Measurements from ENCODE around the gene OLFM3. TPM values are rescaled to one million over a fixed set of nuclear protein-coding genes. Genes with fewer than 3 reads are reported as not detected.

Gene OLFM3
- total RNA-seq, 1 experiment from 2014 or later, result not detected

DNA sequence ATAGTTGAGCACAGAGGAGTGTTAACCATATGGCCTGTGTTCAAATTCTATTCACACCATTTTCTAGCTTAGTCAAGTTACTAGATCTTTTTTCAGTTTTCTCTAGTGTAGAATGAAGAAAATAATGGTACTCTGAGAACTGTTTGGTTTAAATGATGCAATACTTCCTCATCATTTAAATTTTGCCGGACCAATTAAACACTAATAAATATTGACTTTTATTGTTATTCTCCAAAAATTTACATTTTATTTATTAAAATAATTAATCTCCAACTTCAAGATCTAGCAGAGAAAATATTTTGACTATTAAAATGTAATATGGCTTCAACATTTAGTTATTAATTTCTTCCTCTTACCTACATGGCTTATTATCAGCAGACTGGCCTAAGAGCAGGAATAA is 123.1 kb downstream of the OLFM3 start:
- no peaks in the 10 kb centered on the region for H3K9me2 ChIP-seq (ENCODE audit: insufficient read depth)
- intact Hi-C loops (cut with micrococcal nuclease), result no loop called here
- H3K79me2 ChIP-seq (ENCODE audit: insufficient read depth, low read length), result no peaks in the 10 kb centered on the region
- no peaks in the 10 kb centered on the region for H3K4me1 ChIP-seq (ENCODE audit: control insufficient read depth in 1 of 2, insufficient read depth in 2 of 2, low read length in 2 of 2)
- POLR2A ChIA-PET, result no interaction called here
- DNase-seq (ENCODE audit: low read depth, low spot score) (no peak), ATAC-seq (no peak)
- BruUV-seq (replicated peaks), result no TSS peak
- RAD21 ChIA-PET (ENCODE audit: low non-redundant PET in 1 of 2, low total read pairs in 2 of 2, uncharacterized antibody in 2 of 2, unreplicated experiment in 2 of 2), result no interaction called here
- H3K27ac ChIP-seq (ENCODE audit: low read depth, low read length), result no peak overlapping the region
- no peaks in the 10 kb centered on the region for H4K20me1 ChIP-seq (ENCODE audit: insufficient read depth)
- H3K9me3 ChIP-seq (ENCODE audit: control insufficient read depth in 1 of 2, insufficient read depth in 1 of 2, low read depth in 1 of 2, low read length in 2 of 2), result no peaks in the 10 kb centered on the region
- TF ChIP-seq EZH2phosphoT487 (IDR thresholded peaks at IDR 0.05; ENCODE audit: borderline replicate concordance) (no peak), SRF (IDR thresholded peaks at IDR 0.05; ENCODE audit: low read depth) (no peak), ELF1 (IDR thresholded peaks at IDR 0.05; ENCODE audit: borderline replicate concordance, low read depth) (no peak), EZH2 (IDR thresholded peaks at IDR 0.05) (no peak), CEBPB (IDR thresholded peaks at IDR 0.05; ENCODE audit: low read depth) (no peak), POLR2A (IDR thresholded peaks at IDR 0.05; ENCODE audit: borderline replicate concordance, extremely low read depth, insufficient read depth, insufficient read length) (no peak), EGR1 (IDR thresholded peaks at IDR 0.05; ENCODE audit: low read depth) (no peak), FOSL1 (IDR thresholded peaks at IDR 0.05; ENCODE audit: low read depth) (no peak), JUND (IDR thresholded peaks at IDR 0.05) (no peak), YY1 (IDR thresholded peaks at IDR 0.05; ENCODE audit: extremely low read depth, insufficient replicate concordance, low read depth, low read length) (no peak)
- TF ChIP-seq, protein P1, sequence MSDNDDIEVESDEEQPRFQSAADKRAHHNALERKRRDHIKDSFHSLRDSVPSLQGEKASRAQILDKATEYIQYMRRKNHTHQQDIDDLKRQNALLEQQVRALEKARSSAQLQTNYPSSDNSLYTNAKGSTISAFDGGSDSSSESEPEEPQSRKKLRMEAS (IDR thresholded peaks at IDR 0.05), result no peak
- TF ChIP-seq, protein P2, sequence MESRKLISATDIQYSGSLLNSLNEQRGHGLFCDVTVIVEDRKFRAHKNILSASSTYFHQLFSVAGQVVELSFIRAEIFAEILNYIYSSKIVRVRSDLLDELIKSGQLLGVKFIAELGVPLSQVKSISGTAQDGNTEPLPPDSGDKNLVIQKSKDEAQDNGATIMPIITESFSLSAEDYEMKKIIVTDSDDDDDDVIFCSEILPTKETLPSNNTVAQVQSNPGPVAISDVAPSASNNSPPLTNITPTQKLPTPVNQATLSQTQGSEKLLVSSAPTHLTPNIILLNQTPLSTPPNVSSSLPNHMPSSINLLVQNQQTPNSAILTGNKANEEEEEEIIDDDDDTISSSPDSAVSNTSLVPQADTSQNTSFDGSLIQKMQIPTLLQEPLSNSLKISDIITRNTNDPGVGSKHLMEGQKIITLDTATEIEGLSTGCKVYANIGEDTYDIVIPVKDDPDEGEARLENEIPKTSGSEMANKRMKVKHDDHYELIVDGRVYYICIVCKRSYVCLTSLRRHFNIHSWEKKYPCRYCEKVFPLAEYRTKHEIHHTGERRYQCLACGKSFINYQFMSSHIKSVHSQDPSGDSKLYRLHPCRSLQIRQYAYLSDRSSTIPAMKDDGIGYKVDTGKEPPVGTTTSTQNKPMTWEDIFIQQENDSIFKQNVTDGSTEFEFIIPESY (IDR thresholded peaks at IDR 0.05; ENCODE audit: extremely low read depth, insufficient replicate concordance, low read length), result no peak
- TF ChIP-seq, protein P3, sequence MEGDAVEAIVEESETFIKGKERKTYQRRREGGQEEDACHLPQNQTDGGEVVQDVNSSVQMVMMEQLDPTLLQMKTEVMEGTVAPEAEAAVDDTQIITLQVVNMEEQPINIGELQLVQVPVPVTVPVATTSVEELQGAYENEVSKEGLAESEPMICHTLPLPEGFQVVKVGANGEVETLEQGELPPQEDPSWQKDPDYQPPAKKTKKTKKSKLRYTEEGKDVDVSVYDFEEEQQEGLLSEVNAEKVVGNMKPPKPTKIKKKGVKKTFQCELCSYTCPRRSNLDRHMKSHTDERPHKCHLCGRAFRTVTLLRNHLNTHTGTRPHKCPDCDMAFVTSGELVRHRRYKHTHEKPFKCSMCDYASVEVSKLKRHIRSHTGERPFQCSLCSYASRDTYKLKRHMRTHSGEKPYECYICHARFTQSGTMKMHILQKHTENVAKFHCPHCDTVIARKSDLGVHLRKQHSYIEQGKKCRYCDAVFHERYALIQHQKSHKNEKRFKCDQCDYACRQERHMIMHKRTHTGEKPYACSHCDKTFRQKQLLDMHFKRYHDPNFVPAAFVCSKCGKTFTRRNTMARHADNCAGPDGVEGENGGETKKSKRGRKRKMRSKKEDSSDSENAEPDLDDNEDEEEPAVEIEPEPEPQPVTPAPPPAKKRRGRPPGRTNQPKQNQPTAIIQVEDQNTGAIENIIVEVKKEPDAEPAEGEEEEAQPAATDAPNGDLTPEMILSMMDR (IDR thresholded peaks at IDR 0.05 in 2 of 3, conservative IDR thresholded peaks at IDR 0.05 in 1 of 3; ENCODE audit: borderline replicate concordance in 1 of 3, insufficient read depth in 1 of 3, low read depth in 2 of 3, low read length in 2 of 3), result no peak
- H3K36me3 ChIP-seq (ENCODE audit: control insufficient read depth in 1 of 2, insufficient read depth in 2 of 2, low read length in 2 of 2), result no peaks in the 10 kb centered on the region
- H3K4me2 ChIP-seq (ENCODE audit: low read length), result no peak overlapping the region
- H3K9ac ChIP-seq (ENCODE audit: low read length), result no peak overlapping the region
- CTCF ChIA-PET, result no interaction called here
- no peaks in the 10 kb centered on the region for H3K27me3 ChIP-seq (ENCODE audit: insufficient read depth, low read length)
- no peak overlapping the region for H2AFZ ChIP-seq (ENCODE audit: low read depth, low read length, poor library complexity, severe bottlenecking)
- no peak overlapping the region for H3K4me3 ChIP-seq (replicated peaks in 1 of 2; ENCODE audit: low read depth in 1 of 2, low read length in 2 of 2)
